GM21576 (cell line): ENCODE results near the gene CALD1.
A peak's percentile ranks its signal among the peaks of the same experiment; 100 is the strongest.

Experiments used
- ATAC-seq: cut with Tn5 transposase; IDR thresholded peaks from one replicate; pipeline ENCODE4 v1.9.1; 2021; ENCODE audit warnings: mild to moderate bottlenecking, moderate library complexity; ENCODE audit not compliant: unreplicated experiment

CALD1 gene

DNA sequence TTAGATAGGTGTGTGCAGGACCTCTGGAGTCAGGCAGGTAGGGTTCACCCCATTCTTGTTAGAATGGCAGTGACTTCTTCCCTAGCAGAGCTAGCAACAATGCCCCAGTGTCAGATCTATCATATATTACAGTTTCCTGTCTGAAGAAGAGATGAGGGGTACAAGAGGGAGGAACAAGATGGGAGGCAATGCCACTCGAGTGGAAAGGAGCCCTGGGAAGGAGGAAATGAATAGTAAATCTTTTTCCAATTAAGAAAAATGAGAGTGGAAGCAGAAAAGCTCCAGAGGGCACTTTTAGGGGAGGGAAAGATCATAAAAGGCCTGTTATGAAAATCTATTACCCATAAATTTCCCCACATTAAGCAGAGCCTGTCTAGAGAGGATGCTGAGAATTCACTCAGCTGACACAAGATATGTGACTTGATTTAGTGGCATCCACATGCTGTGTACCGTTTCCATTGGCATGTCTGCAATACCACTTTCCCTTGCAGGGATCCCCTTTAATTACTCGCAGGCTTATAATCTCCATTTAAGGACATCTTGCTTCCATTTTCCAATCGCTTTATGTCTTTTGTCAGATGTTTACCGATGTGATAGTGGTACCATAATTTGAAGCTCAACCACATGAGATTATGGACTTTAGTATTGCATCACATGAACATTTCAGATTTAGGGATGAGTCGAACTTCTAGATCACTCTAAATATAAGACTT lies 136.9 kb downstream of the CALD1 start:
- no peak for ATAC-seq

DNA sequence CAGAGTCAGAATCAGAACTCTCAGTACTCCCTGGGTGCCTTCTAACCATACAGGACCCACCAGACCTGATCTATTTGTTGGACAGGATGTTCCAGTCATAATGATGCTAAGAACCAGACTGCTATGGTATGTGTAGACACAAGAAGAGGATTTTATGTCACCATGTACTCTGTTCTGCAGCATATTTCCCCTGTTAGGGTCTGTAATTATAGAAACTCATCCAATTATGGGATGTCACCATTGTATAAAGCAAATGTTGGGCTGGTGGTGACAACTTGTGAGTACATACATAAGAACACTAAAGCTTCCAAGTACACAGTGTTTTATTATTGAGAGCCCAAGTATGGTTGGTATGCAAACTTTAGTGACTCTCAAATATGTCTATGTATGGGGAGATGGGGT lies 139.8 kb downstream of the CALD1 start:
- peak; percentile 66 for ATAC-seq

DNA sequence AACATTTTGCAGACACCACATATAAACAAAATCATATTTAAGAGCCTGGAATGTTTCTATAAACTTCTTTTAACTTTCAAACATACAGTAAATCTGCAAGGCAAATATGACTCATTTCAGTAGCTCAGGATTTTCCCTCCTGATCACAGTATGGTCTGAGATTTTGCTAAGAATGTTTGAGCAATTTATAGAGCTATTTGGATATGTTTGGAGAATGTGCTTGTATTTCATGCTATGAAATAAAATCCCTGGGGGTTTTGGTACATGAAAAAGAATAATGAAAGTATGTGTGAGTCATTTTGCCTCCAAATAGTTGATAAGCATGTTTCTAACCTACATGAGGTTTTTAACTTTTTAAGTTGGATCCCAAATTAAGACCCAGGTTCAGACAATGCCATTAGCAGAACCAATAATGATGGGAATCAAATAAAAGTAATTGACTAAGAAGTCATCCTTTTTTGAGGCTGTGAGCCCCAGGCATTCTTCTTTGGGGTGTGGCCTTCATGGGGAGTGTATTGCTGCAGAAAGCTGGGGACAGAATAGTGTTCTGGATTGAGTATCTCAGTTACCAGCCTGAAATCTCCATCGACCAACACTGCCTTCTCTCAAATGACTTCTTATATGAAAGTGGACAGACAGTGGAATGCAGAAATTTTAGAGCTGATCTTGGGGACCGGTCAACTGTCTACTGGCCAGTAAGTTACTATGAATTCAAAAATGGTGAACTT lies 140.8 kb downstream of the CALD1 start:
- peak; percentile 62 for ATAC-seq

DNA sequence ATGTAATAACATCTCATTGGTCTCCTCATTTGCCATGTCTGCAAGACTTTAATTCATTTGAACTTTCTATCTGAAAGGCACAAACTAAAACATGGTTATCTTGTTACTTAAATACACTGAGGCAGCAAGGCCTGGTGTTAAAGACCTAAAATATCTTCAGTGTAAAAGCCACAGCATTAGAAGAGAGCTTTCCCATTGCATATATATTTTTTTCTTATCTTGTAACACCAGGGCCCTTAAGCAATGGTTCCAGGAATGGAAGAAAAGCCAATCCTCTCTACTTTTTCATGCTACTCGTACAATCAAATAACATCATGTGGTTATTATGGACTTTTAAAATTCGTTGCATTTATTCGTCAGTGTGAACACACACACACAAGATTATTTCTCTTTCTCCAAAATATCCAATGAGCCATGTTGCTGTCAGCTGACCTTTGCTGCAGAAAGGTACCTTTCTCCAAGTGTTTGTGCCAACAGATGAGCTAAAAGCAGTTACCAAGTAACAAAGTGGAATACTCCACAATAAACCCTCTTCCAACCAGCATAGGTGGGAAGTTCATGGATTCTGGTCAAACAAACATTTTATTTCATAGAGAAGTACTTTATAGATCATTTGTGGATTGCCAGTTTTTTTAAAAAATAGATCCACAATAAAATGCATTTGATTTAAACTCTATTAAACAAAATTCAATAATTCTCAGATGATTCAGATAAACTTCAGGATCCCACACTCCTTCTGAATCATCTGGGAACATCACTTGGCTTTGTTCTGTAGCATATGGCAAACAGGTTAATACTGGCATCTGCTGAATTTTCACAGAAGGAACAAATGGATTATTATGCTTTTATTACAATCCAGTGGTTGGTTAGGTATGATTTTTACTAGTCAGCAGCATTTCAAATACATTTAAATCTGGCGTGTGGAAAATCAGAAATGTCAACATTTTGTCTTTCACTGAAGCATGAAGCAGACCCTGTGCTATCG lies 143.6 kb downstream of the CALD1 start:
- ATAC-seq: no peak

DNA sequence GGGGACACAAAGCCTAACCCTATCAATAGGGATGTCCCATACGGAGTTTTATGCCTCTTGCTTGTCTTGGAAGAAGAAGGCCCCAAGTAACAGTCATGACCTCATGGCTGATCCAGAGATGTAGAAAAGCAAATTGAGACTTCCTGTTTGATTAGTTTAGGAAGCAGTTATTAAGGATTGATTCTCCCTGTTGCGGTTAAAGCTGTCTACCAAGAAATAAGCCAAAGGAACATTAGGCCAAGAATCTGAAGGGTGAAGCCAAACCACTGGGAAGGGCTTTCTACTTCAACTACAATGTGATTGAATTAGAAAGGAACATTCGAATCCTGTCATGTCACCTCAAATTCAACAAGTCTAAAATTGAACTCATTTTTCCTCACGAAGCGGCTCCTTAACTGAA lies 146.3 kb downstream of the CALD1 start:
- ATAC-seq: no peak

DNA sequence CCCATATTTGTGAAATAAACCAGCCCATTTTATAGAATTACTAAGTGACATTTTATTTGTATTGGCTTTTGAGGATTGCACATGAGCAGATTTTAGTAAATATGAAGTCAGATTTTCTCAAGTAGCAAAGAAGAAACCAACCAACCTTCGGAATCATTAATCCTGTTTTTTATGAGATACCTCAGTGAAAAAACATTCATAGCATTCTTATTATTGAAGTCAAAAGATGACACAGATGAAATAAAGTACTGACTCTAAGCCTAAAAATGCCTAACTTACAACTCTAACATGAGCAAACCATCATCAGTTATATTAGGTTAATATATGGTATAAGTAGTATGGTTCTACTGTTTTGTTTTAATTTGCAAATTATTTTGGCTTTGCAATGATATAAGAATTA lies 147.0 kb downstream of the CALD1 start:
- ATAC-seq: no peak

DNA sequence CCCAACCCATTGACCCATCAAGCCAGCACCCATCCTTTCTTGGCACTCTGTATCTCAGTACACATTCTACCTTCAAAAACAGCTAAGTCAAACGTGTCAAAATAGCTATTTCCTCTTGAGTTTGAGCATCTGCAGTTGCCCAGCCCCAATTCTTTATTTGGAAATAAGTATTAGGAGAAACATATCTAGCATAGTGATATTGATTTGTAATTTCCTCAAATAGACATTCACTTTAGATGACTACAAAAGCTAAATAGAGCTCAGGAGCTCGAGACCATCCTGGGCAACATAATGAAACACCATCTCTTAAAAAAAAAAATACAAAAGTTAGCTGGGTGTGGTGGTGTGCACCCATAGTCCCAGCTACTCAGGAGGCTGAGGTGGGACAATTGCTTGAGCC lies 147.6 kb downstream of the CALD1 start:
- no peak for ATAC-seq

DNA sequence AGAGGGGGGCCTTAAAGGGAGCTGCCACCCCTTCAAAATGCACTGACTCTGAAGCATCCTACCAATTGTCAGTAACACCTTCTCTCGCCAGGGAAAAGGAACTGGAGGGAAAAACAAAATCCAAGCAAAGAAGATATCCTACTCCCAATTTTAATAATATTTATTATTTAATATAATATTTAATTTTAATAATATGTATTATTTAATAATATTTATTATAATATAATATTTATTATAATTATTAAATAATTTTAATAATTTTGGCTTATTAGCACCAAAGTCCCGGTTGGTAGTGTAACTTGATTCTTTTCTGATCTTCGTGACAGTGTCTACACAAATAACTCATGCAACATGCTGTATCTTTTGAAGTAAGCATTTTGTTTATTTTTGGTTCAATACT lies 148.3 kb downstream of the CALD1 start:
- ATAC-seq: no peak

DNA sequence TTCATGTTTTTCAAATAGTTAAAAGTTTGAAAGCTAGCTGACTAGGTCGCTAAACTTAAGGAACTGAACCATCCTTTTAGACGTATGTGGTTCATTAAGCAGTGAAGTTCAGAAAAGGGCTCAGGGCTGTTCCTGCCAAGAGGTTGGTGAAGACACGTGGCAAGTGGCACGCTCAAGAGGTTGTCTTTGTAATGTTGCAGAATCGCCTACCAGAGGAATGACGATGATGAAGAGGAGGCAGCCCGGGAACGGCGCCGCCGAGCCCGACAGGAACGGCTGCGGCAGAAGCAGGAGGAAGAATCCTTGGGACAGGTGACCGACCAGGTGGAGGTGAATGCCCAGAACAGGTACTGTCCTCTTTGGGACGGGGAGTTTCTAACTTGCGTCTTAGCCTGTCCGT lies 149.1 kb downstream of the CALD1 start:
- no peak for ATAC-seq

DNA sequence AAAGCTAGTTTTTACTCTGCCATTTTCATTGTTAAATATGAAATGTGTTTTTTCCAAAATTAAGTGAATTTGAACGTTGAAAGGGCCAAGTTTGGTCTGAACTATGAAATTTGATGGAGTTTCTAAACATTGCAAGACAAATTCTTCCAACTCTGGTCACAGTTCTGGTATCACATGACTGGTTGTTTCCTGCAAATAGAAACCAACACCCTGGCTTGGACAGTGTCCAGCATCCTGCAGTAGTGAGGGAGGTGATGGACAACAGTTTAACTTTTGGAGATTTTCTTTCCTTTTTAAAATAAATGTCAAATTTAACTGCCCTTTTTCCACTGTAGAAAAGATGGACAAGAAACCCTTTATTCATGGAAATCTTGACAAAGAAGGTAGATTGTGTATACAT lies 152.1 kb downstream of the CALD1 start:
- no peak for ATAC-seq

DNA sequence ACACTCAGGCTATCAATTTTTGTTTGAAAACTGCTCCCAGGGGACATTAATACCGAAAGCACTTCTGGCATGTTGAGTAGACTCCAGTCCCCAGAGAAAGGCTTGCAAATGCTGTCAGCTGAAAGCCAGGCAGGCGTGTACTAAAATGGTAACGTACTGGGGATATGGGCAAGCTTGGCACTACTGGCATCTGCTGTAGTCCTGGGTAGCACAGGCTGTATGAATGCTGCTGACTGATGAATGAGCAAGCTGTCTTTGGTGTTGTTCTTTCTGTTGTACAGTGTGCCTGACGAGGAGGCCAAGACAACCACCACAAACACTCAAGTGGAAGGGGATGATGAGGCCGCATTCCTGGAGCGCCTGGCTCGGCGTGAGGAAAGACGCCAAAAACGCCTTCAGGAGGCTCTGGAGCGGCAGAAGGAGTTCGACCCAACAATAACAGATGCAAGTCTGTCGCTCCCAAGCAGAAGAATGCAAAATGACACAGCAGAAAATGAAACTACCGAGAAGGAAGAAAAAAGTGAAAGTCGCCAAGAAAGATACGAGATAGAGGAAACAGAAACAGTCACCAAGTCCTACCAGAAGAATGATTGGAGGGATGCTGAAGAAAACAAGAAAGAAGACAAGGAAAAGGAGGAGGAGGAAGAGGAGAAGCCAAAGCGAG lies 153.4 kb downstream of the CALD1 start:
- ATAC-seq: peak; percentile 64

DNA sequence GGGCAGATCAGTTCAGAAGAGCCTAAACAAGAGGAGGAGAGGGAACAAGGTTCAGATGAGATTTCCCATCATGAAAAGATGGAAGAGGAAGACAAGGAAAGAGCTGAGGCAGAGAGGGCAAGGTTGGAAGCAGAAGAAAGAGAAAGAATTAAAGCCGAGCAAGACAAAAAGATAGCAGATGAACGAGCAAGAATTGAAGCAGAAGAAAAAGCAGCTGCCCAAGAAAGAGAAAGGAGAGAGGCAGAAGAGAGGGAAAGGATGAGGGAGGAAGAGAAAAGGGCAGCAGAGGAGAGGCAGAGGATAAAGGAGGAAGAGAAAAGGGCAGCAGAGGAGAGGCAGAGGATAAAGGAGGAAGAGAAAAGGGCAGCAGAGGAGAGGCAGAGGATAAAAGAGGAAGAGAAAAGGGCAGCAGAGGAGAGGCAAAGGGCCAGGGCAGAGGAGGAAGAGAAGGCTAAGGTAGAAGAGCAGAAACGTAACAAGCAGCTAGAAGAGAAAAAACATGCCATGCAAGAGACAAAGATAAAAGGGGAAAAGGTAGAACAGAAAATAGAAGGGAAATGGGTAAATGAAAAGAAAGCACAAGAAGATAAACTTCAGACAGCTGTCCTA lies 154.1 kb downstream of the CALD1 start:
- no peak for ATAC-seq

DNA sequence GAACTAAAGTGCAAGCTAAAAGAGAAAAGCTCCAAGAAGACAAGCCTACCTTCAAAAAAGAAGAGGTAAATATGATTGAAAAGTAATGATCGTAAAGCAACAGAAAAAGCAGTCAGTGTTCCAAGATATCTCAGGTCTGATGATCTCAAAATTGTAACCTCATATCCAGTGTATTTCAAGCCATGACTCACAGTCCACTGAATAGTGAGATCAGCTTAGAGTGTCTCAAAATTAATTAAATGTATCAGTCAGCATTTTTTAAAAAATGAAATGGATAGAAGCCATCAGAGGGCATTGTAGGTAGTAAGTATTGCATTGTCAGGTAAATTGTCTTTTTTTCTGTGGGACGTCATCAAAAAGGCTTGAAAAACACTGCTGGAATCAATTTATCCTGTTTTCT lies 156.3 kb downstream of the CALD1 start:
- no peak for ATAC-seq

DNA sequence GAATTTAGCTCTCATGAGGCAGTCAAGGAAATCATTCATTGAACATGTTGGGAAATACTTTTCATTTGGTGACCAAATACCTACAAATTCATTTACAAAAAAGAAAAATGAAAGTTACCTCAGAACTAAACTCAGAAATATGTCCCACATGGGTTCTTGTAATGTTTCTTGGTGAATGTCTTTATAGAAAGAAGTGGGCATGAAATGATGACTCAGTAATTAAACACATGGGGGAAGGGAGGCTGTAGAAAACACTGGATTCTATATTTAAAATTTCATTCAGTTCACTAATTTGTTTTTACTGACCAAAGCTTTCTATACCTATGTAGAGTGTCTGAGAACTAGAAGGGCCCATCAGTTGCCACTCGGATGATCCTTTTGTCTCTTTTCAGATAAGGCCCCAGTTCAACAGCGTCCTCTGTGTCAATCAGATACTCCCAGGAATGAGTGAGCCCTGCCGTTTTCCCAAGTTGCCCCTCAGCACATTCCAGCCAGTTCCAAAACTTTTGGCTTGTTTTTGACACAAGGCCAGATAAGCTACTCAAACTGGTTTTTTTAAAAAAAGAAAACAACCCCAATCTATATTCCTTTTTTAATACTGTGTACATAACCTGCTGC lies 157.6 kb downstream of the CALD1 start:
- no peak for ATAC-seq

DNA sequence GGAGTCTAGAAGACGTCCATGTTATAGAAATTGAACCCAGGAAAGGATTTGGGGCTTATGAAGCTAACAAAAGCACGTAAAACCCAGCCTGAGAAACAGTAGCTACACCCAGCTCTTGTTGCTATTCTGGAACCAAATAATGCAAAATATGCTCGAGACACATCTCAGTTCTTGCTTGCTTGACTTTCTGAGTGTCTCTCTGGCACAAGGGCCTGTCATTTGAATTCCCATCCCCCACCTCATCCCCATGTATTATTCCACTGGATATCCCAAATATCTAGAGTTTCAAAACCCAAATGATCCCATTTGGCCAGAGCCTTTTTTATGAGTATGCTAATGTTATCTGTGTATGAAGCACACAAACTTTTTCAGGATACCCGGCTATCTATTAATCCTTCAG lies 158.7 kb downstream of the CALD1 start:
- no peak for ATAC-seq

DNA sequence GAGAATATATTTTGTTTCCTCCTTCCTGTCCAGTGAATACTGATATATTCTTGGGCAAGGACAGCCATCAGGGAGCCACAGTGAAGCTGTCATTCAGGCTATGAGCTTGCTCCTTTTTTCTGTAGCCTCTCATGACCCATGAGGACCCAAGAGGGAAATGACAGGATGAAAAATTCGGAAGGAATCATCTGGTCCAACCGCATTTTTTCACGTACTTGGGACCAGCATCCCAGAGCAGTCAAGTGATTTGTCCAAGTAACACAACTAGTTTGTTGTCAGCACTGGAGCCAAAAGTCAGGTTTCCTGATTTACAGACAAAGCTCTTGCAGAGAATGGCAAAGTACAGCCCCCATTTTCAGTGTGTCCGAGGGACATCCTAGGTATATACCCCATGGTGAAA lies 159.7 kb downstream of the CALD1 start:
- no peak for ATAC-seq

DNA sequence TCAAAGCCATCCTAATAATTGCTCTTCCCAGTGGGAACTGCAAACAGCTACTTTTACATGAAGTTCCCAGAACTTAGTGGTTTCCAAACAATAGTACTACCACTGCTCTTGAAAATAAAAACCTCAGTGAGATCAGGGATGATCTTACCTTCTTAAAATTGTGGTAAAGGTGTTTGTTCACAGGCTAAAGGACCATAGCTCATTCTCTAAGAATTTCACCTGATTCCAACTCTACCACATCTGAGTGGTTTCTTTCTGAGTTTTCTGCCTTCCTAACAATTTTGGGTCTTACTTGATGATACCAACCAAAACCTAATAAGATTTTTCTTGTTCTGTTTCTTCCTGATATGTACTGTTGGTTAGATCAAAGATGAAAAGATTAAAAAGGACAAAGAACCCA lies 161.3 kb downstream of the CALD1 start:
- ATAC-seq: no peak

DNA sequence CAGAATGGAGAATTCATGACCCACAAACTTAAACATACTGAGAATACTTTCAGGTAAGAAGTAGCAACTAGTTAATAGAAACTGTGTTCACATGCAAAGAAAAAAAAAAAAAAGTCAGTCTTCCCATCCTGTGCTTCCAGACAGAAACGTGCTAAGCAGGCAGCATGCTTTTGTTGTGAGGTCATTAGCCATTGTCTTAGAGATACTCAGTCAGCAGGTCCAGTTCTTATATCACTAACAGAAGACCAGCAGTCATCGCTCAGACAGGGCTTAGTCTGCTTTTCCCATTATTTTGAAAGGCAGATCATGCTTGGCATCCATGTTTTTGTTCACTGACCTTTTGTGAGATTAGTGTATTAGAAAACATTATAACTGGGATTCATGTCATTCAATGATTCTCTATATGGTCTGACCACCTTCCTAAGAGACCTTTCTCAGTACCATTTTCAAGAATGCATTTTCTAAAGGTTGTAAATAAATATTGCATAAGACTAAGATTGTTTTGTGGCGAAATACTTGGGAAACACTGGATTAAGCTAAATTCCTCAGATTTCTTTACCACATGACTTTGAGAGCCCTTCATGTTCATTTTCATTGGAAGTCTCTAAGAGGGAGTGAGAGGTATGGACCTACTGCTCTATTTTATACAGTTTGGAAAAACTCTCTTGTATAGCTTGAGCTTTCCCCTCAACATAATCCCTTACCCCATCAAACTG lies 161.9 kb downstream of the CALD1 start:
- no peak for ATAC-seq

DNA sequence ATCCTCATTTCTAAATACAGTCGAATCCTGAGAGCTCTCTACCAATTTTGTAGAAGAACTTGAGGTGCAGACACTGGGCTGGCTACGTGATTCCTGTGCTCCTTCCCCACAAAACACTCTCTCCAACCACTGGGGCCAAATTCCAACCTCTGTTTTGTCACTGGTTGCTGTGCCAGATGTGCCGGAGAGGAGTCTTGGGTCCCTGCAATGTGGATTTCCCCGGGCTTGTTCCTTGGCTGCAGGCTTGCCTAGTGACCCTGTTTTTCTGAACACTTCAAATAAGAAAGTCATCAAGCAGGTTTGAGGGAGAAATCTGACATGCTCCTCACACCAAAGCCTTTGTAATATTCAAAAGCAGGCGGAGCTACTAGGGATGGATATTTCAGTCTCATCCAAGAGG lies 162.5 kb downstream of the CALD1 start:
- no peak for ATAC-seq
